ENCODE results near the gene TRIM17. TPM values are rescaled to one million over a fixed set of nuclear protein-coding genes. Genes with fewer than 3 reads are reported as not detected.

TRIM17 gene
- total and polyA plus RNA-seq, 3 donors from 2014 or later = 21.4 to 37.4 (median 33.6) TPM

DNA sequence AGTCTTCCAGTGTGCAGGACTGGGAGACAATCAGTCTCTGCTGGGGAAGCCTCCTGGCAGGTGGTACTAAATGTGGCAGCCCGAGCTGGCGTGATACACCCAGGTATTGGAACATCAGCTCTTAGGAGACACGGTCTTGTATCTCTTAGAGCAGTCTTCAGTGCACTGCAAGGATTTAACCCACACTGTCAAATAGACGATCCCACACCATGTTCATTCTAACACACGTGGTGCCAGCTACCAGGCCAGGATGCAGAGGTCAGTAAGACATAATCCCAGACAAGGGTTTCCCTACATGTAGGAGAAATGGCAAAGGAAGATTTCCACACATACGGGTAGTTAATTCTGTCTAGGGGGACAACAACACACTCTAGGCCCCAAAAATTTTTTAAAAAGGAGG, 18.7 kb downstream of the TRIM17 start:
- Histone ChIP-seq H3K27ac (no peak overlapping the region), H3K4me1 (no peaks in the 10 kb centered on the region), H3K9me3 (no peaks in the 10 kb centered on the region), H3K4me3 (no peak overlapping the region), H3K36me3 (ENCODE audit: low read depth, missing control alignments) (no peaks in the 10 kb centered on the region), H3K27me3 (no peaks in the 10 kb centered on the region)
- no peak for DNase-seq
- WGBS, 2 donors = 89 to 90% methylated on average over 6 of the region's 6 CpGs
- TF ChIP-seq, protein P1, sequence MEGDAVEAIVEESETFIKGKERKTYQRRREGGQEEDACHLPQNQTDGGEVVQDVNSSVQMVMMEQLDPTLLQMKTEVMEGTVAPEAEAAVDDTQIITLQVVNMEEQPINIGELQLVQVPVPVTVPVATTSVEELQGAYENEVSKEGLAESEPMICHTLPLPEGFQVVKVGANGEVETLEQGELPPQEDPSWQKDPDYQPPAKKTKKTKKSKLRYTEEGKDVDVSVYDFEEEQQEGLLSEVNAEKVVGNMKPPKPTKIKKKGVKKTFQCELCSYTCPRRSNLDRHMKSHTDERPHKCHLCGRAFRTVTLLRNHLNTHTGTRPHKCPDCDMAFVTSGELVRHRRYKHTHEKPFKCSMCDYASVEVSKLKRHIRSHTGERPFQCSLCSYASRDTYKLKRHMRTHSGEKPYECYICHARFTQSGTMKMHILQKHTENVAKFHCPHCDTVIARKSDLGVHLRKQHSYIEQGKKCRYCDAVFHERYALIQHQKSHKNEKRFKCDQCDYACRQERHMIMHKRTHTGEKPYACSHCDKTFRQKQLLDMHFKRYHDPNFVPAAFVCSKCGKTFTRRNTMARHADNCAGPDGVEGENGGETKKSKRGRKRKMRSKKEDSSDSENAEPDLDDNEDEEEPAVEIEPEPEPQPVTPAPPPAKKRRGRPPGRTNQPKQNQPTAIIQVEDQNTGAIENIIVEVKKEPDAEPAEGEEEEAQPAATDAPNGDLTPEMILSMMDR (IDR thresholded peaks at IDR 0.05) = no peak
- TF ChIP-seq POLR2A (IDR thresholded peaks at IDR 0.05) = no peak
- intact Hi-C loops (cut with DNase I; ENCODE audit: low total_unique reads) = no loop called here

DNA sequence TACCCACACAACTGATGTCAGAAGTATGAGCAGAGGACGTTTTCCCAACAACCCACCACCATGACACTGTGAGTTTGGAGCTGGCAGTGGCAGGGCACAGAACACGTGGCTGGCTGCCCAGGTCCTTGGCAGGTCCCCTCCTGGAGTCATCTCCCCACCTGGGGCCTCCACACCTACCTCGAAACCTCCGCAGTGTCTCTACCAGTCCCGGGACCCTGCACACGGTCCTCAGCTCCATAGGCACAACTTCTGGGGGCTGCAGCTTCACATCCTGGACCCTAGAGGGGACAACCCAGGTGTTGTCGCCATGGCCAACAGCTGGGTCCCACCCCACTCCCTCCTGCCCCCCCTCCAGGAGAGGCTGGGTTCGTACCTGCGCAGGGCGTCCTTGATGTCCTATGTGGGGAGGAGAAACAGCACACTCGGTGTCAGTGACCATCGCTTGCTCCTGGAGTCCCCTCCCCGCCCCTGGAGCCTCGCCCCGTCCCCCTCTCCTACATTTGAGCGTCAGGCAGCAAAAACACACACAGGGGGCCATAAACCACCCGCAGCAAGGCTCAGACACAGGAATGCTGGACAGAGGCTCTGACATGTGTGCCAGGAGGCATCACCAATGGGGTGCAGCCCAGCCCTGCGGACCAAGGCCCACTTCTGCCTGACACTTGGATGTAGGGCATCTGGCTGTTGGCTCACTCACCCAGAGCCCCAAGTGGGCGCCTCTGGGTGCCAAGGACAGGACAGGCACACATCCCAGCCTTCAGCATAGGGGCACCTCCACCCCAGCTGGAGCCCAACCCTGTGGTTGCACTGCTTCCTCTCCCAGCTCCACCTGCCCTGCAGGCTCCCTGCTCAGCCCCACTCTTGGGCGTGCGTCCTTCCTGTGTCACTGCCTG, 19.6 kb downstream of the TRIM17 start:
- H3K36me3 ChIP-seq (ENCODE audit: low read depth, missing control alignments) = no peaks in the 10 kb centered on the region
- TF ChIP-seq, protein P1 (IDR thresholded peaks at IDR 0.05) = no peak
- no peak for TF ChIP-seq POLR2A (IDR thresholded peaks at IDR 0.05)
- 93 to 97% methylated on average over 15 to 20 of the region's 21 CpGs for WGBS, 2 donors
- no peaks in the 10 kb centered on the region for H3K27me3 ChIP-seq
- no peak for DNase-seq
- no peak overlapping the region for H3K27ac ChIP-seq
- H3K4me3 ChIP-seq = no peak overlapping the region
- H3K9me3 ChIP-seq = no peaks in the 10 kb centered on the region
- H3K4me1 ChIP-seq = no peaks in the 10 kb centered on the region
- intact Hi-C loops (cut with DNase I; ENCODE audit: low total_unique reads) = no loop called here

DNA sequence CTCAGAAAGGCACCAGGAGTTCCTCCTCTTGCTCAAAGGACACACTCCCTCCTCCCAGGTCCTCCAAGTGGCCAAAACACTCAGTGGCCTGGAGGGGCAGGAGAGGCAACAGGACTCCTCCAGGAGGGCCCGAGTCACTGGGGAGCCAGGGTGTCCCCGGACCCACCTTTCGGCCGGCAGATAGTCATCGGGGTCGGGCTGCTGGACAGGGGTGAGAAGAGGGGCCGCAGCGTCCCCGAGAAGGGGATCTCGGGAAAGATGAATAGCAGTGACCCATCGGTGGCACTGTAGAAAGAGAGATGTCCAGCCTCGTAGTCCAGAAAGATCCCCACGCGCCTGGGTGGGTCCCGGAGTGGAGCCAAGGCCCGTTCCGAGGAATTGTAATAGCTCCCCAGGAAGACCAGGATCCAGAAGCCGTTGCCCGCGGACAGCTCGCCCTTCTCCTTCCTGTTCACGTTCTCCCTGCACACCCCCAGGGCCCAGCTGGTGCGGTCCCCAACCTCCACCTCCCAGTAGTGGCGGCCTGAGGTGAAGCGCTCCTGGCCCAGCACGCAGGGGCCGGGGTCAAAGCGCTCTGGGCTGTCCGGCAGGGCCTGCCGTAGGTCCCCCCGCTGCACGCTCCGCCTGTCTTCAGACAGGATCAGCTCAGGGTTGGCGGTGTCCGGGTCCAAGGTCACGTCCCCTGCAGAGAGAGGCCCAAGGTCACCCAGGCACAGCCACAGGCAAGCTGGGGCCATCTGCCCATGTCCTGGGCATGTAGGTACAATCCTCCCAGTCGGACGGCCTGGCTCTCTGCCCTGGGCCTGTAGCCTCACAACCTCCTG, 21.9 kb downstream of the TRIM17 start:
- no peaks in the 10 kb centered on the region for H3K36me3 ChIP-seq (ENCODE audit: low read depth, missing control alignments)
- no peaks in the 10 kb centered on the region for H3K27me3 ChIP-seq
- no peaks in the 10 kb centered on the region for H3K9me3 ChIP-seq
- intact Hi-C loops (cut with DNase I; ENCODE audit: low total_unique reads) = no loop called here
- TF ChIP-seq, protein P1 (IDR thresholded peaks at IDR 0.05) = no peak
- TF ChIP-seq POLR2A (IDR thresholded peaks at IDR 0.05) = no peak
- no peak overlapping the region for H3K4me3 ChIP-seq
- no peak overlapping the region for H3K27ac ChIP-seq
- no peak for DNase-seq
- WGBS, 2 donors = 90 to 95% methylated on average over 30 to 38 of the region's 38 CpGs
- no peaks in the 10 kb centered on the region for H3K4me1 ChIP-seq

DNA sequence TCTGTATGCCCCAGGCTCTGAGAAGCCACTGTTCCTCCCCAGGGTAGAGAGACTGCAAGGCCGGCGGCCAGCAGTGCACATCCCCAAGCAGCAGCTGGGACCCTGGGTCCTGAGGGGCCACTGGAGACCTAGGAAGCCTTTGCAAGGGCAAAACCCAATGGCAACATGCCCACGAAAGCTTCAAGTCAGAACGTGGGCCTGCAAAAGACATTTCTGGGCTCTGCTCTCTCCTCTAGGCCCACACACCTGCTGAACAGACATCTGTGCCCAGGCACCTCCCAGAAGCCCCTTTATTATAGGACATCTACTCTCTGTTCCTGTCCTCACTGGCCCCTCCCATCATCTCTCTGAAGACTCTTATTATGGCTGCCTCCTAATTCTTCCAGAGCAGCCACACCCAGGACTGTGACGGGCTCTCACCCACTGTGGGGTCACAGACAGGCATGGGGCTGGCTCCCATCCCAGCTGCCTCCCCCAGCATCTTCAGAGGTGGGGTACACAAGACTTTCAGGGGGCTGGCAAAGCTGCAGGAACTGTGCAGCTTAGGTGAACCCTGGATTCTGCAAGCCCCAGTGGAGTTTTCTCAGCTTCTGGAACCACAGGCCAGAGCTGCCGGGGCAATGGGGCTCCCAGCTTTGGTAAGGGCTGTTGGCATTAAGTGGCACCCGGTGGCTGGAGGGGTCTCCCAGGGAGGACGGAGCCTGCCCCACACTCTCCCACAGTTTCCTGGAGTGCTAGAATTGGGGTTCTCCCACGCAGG, 22.7 kb downstream of the TRIM17 start:
- H3K27me3 ChIP-seq = no peaks in the 10 kb centered on the region
- TF ChIP-seq POLR2A (IDR thresholded peaks at IDR 0.05) = no peak
- TF ChIP-seq, protein P1 (IDR thresholded peaks at IDR 0.05) = no peak
- H3K36me3 ChIP-seq (ENCODE audit: low read depth, missing control alignments) = no peaks in the 10 kb centered on the region
- H3K4me1 ChIP-seq = no peaks in the 10 kb centered on the region
- intact Hi-C loops (cut with DNase I; ENCODE audit: low total_unique reads) = no loop called here
- 79 to 86% methylated on average over 6 to 9 of the region's 9 CpGs for WGBS, 2 donors
- no peak overlapping the region for H3K27ac ChIP-seq
- no peak overlapping the region for H3K4me3 ChIP-seq
- DNase-seq = no peak
- H3K9me3 ChIP-seq = no peaks in the 10 kb centered on the region

Data from testis (tissue), 3 donors.